H1 (cell line): ENCODE data around the gene CACNA2D4. TPM values are rescaled to one million over a fixed set of nuclear protein-coding genes. Genes with fewer than 3 reads are reported as not detected.
A peak's percentile ranks its signal among the peaks of the same experiment; 100 is the strongest.

Source experiments
- CTCF ChIA-PET: fragments of 300-600 bp; sonication (Branson Sonifier 250); formaldehyde crosslinking; loops from one replicate; lab custom pipeline; 2021; ENCODE audit not compliant: partially characterized antibody; lab: Charles Lee
- POLR2A ChIA-PET: fragments of 300-600 bp; sonication (Branson Sonifier 250); formaldehyde crosslinking; loops from one replicate; lab custom pipeline; 2021; ENCODE audit warnings: inconsistent platforms; ENCODE audit not compliant: partially characterized antibody; lab: Charles Lee
- DNase-seq, 2 experiments: peaks; one replicate each; pipeline versions ENCODE4 v3.0.0 to v3.0.0-alpha.2; 2010 to 2022; ENCODE audit warnings: low spot score in 2 of 2, low read depth in 1 of 2, mixed read lengths in 1 of 2
- FAIRE-seq: peaks from 2 replicates; lab custom pipeline; 2011; peaks lifted over from hg19 to GRCh38; lab: Jason Lieb, UNC
- H2AFZ ChIP-seq: 2 replicates; pipeline ENCODE4 v1.8.1; 2012; ENCODE audit warnings: low read length, inconsistent platforms
- H2AK5ac ChIP-seq: 2 replicates; pipeline ENCODE4 v1.6.1; 2013; ENCODE audit warnings: low read depth, low read length
- H2BK120ac ChIP-seq: replicated peaks from 2 replicates; pipeline ENCODE3; 2013; ENCODE audit warnings: low read depth, low read length, inconsistent platforms
- H2BK12ac ChIP-seq: 2 replicates; pipeline ENCODE4 v1.6.1; 2013; ENCODE audit warnings: low read depth, low read length
- H2BK15ac ChIP-seq: 2 replicates; pipeline ENCODE4 v1.6.1; 2013; ENCODE audit warnings: low read length
- H2BK20ac ChIP-seq: 2 replicates; pipeline ENCODE4 v1.6.1; 2013; ENCODE audit warnings: low read length
- H2BK5ac ChIP-seq: 2 replicates; pipeline ENCODE4 v1.6.1; 2013; ENCODE audit warnings: low read depth, low read length
- H3K14ac ChIP-seq: 2 replicates; pipeline ENCODE4 v1.6.1; 2013; ENCODE audit warnings: inconsistent platforms; ENCODE audit not compliant: insufficient read length
- H3K18ac ChIP-seq: 2 replicates; pipeline ENCODE4 v1.6.1; 2013; ENCODE audit warnings: low read length; ENCODE audit errors: extremely low read depth
- H3K23ac ChIP-seq: 2 replicates; pipeline ENCODE4 v1.6.1; 2013; ENCODE audit warnings: inconsistent platforms; ENCODE audit not compliant: insufficient read length
- H3K23me2 ChIP-seq: 2 replicates; pipeline ENCODE4 v1.6.1; 2013; ENCODE audit warnings: low read depth, low read length
- H3K27ac ChIP-seq: 2 replicates; pipeline ENCODE4 v1.6.1; 2011; ENCODE audit warnings: low read depth, low read length, inconsistent platforms
- H3K27me3 ChIP-seq, 4 experiments: replicated peaks in 1 of 4; 1 replicate in 1 of 4; 2 replicates in 3 of 4; pipeline versions ENCODE4 v1.6.1 to v1.8.1; 2011 to 2013; ENCODE audit warnings: low read length in 3 of 4, mild to moderate bottlenecking in 3 of 4, inconsistent platforms in 2 of 4, mixed read lengths in 2 of 4, moderate library complexity in 1 of 4; ENCODE audit not compliant: control insufficient read depth in 3 of 4, insufficient read depth in 3 of 4; ENCODE audit errors: extremely low read depth in 1 of 4
- H3K36me3 ChIP-seq, 4 experiments: 2 replicates each; pipeline versions ENCODE4 v1.6.1 to v1.8.1; 2011 to 2013; ENCODE audit warnings: mild to moderate bottlenecking in 4 of 4, low read length in 3 of 4, moderate library complexity in 2 of 4, control low read depth in 1 of 4, inconsistent platforms in 1 of 4; ENCODE audit not compliant: insufficient read depth in 4 of 4, control insufficient read depth in 2 of 4
- H3K4ac ChIP-seq: replicated peaks from 2 replicates; pipeline ENCODE3; 2013; ENCODE audit warnings: low read length, low read depth, mixed read lengths, inconsistent platforms; ENCODE audit not compliant: insufficient read length
- H3K4me1 ChIP-seq, 4 experiments: replicated peaks in 1 of 4; 1 replicate in 1 of 4; 2 replicates in 3 of 4; pipeline versions ENCODE4 v1.6.1 to v1.8.1; 2011 to 2013; ENCODE audit warnings: low read length in 3 of 4, inconsistent platforms in 2 of 4, mixed read lengths in 1 of 4; ENCODE audit not compliant: insufficient read depth in 4 of 4, control insufficient read depth in 3 of 4
- H3K4me2 ChIP-seq, 2 experiments: 2 replicates each; pipeline versions ENCODE4 v1.6.1 to v1.8.1; 2011 to 2013; ENCODE audit warnings: low read depth in 2 of 2, low read length in 2 of 2, control low read depth in 1 of 2, inconsistent platforms in 1 of 2, mild to moderate bottlenecking in 1 of 2; ENCODE audit not compliant: insufficient read depth in 1 of 2
- H3K4me3 ChIP-seq, 4 experiments: fragments of 200-600, 300-600 bp in 1 of 4; sonication (generic), shearing (Covaris generic), sonication (Bioruptor Twin) in 1 of 4; 2 replicates each; pipeline versions ENCODE4 v1.5.1 to v1.8.1; 2011 to 2016; ENCODE audit warnings: low read length in 4 of 4, low read depth in 3 of 4, control low read depth in 2 of 4, inconsistent platforms in 2 of 4, mild to moderate bottlenecking in 2 of 4, mixed read lengths in 1 of 4, moderate library complexity in 1 of 4; ENCODE audit not compliant: insufficient read depth in 2 of 4; ENCODE audit errors: extremely low read depth in 1 of 4
- H3K56ac ChIP-seq: replicated peaks from 2 replicates; pipeline ENCODE3; 2013; ENCODE audit warnings: low read depth, mild to moderate bottlenecking, mixed read lengths, low read length, inconsistent platforms; ENCODE audit not compliant: insufficient read length
- H3K79me1 ChIP-seq: 2 replicates; pipeline ENCODE4 v1.6.1; 2013; ENCODE audit warnings: low read depth, low read length, control low read depth
- H3K79me2 ChIP-seq, 2 experiments: 2 replicates each; pipeline versions ENCODE4 v1.6.1 to v1.8.1; 2012 to 2013; ENCODE audit warnings: low read length in 2 of 2, mild to moderate bottlenecking in 2 of 2, inconsistent platforms in 1 of 2; ENCODE audit not compliant: insufficient read depth in 2 of 2, control insufficient read depth in 1 of 2
- H3K9ac ChIP-seq, 4 experiments: replicated peaks in 1 of 4; 1 replicate in 1 of 4; 2 replicates in 3 of 4; pipeline versions ENCODE4 v1.6.1 to v1.8.1; 2011 to 2013; ENCODE audit warnings: low read depth in 3 of 4, low read length in 3 of 4, control low read depth in 2 of 4, mild to moderate bottlenecking in 2 of 4, moderate library complexity in 2 of 4, inconsistent platforms in 1 of 4; ENCODE audit errors: extremely low read depth in 1 of 4
- H3K9me3 ChIP-seq, 2 experiments: 2 replicates each; pipeline versions ENCODE4 v1.6.1 to v1.8.1; 2012 to 2013; ENCODE audit warnings: mild to moderate bottlenecking in 2 of 2, moderate library complexity in 2 of 2, control low read depth in 1 of 2, inconsistent platforms in 1 of 2, low read depth in 1 of 2, low read length in 1 of 2, mixed read lengths in 1 of 2; ENCODE audit not compliant: insufficient read depth in 2 of 2
- H4K20me1 ChIP-seq, 2 experiments: replicated peaks in 1 of 2; 2 replicates each; pipeline versions ENCODE3 to v1.8.1; 2011 to 2013; ENCODE audit warnings: inconsistent platforms in 2 of 2, low read length in 2 of 2, mild to moderate bottlenecking in 1 of 2; ENCODE audit not compliant: insufficient read depth in 2 of 2, control insufficient read depth in 1 of 2
- H4K5ac ChIP-seq: 2 replicates; pipeline ENCODE4 v1.6.1; 2013; ENCODE audit warnings: low read length, low read depth, mixed read lengths, inconsistent platforms; ENCODE audit not compliant: insufficient read length
- H4K8ac ChIP-seq: 2 replicates; pipeline ENCODE4 v1.8.0; 2013; ENCODE audit warnings: mild to moderate bottlenecking, moderate library complexity, low read length, inconsistent platforms; ENCODE audit not compliant: insufficient read depth; ENCODE audit errors: extremely low read depth
- H4K91ac ChIP-seq: replicated peaks from 2 replicates; pipeline ENCODE3; 2013; ENCODE audit warnings: low read length, mixed read lengths, inconsistent platforms; ENCODE audit not compliant: insufficient read length
- GTF2F1 ChIP-seq: IDR thresholded peaks from 2 replicates; pipeline ENCODE4 v1.6.1; 2012; ENCODE audit warnings: low read depth, low read length, improper control_type of control experiment, borderline replicate concordance
- KDM4A ChIP-seq: IDR thresholded peaks from one replicate; pipeline ENCODE4 v1.7.1; 2012; ENCODE audit warnings: low read depth, mild to moderate bottlenecking, moderate library complexity, low read length, inconsistent platforms; ENCODE audit not compliant: severe bottlenecking
- WGBS, 2 experiments: shearing (Covaris generic) in 1 of 2; methylation state at CpG; one replicate each; pipeline versions ENCODE4 v1.1.6 to v1.1.7; 2013 to 2015; ENCODE audit warnings: low lambda C conversion rate in 2 of 2, mixed read lengths in 2 of 2, inconsistent platforms in 1 of 2, low coverage in 1 of 2, missing lambda C conversion rate in 1 of 2; ENCODE audit not compliant: insufficient replicate concordance in 2 of 2, insufficient coverage in 1 of 2, insufficient read length in 1 of 2; ENCODE audit errors: extremely low coverage in 1 of 2, missing lambda C conversion rate in 1 of 2; 5-methylcytosine and 5-hydroxymethylcytosine counted together
- polyA plus RNA-seq, 7 experiments: library from polyadenylated mRNA; depleted of rRNA in 3 of 7; stranded (reverse) in 5 of 7; unstranded in 2 of 7; fragments of >200 nt in 5 of 7; fragments of 200-250 nt in 2 of 7; gene quantifications; 1 replicate in 5 of 7; 2 replicates in 1 of 7; 4 replicates in 1 of 7; pipeline versions ENCODE4 v1.2.1 to v1.2.3, GENCODE V29; 2011 to 2013; ENCODE audit warnings: missing spikeins in 2 of 7, mixed read lengths in 2 of 7
- total RNA-seq: library from RNA; stranded (reverse); fragmentation: NEBNext Ultra II Directional; extraction: Animal tissue kit (Norgen Biotek cat#: 25700); gene quantifications from 2 replicates; pipeline ENCODE4 v1.2.1, GENCODE V29; 2021

The CACNA2D4 gene
- total and polyA plus RNA-seq, 2 of the 8 experiments (the other 6 are each of a cell fraction or from before 2014, with no cell fraction given), result 0.44 to 0.88 TPM

DNA sequence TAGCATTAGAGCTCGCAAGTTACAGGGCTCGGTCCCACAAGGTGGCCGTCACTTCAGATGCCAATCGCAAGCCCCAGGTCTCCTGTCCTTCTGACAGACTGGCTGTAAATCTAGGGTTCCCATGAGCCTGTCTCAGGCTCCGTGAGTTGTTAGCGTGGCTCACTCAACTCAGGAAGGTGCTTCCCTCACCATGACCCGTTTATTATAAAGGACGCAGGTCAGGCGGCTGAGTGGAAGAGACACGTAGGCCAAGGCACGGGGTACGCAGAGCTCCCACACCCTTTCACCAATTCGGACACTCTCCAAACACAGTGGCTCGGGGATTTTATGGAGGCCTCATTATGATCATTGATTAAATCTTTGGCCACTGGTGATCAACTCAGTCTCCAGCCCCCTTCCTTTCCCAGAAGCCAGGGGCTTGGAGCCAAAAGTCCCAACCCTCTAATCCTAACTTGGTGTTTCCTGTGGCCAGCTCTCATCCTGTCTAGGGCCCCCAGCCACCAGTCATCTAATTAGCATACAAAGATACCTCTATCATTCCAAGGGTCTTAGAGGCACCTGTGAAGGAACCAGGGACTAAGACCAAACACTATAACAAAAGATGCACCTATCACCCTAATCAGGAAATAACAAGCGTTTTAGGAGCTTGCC is 123.9 kb downstream of the CACNA2D4 start:
- Histone ChIP-seq H3K79me2 (no peaks in the 10 kb centered on the region), H2BK20ac (no peak overlapping the region), H2AFZ (no peak overlapping the region), H3K36me3 (no peaks in the 10 kb centered on the region), H3K4me1 (peaks cover 3 to 10% (median 4%) of the 10 kb centered on the region in 4 experiments; a peak in 6 of 7 replicates), H3K56ac (no peak overlapping the region), H2BK12ac (no peak overlapping the region), H4K8ac (no peak overlapping the region), H3K18ac (no peak overlapping the region), H4K91ac (no peak overlapping the region), H3K4ac (no peak overlapping the region), H3K23me2 (peaks cover 11% of the 10 kb centered on the region), H3K9me3 (no peaks in the 10 kb centered on the region), H3K23ac (no peak overlapping the region), H3K14ac (no peak overlapping the region), H4K5ac (no peak overlapping the region), H2BK5ac (no peak overlapping the region), H3K27me3 (peaks cover 1 to 11% (median 7%) of the 10 kb centered on the region in 4 experiments; a peak in 6 of 7 replicates), H3K4me3 (no peak overlapping the region), H2BK15ac (no peak overlapping the region), H4K20me1 (peaks cover 2 to 4% of the 10 kb centered on the region in 2 experiments), H3K9ac (no peak overlapping the region), H3K27ac (no peak overlapping the region), H2AK5ac (no peak overlapping the region; the same call in 1 of the 2 replicates), H3K79me1 (no peaks in the 10 kb centered on the region), H2BK120ac (no peak overlapping the region), H3K4me2 (no peak overlapping the region)
- peak in 1 of 2 experiments; percentile 39 for DNase-seq
- ChIA-PET POLR2A (interaction anchor here (1.0 to 1.4 kb wide), 2 partner anchors 102 to 145 kb away, joined by 3 read pairs; no protein-coding TSS in a partner anchor), CTCF (interaction anchor here (0.5 to 14.3 kb wide), 22 partner anchors 12 to 240 kb away, joined by 3 to 188 read pairs (median 4); partner anchors contain the start of genes LRTM2 and WNT5B)
- WGBS, 2 experiments, result 90% methylated on average over 15 of the region's 15 CpGs; no CpG with 5 or more reads in 1 of the 2 experiments
- FAIRE-seq, result no peak
- no peak for TF ChIP-seq KDM4A
- TF ChIP-seq GTF2F1, result no peak
